ENCODE data around the gene JAZF1.
A peak's percentile ranks its signal among the peaks of the same experiment; 100 is the strongest.

The JAZF1 gene

DNA sequence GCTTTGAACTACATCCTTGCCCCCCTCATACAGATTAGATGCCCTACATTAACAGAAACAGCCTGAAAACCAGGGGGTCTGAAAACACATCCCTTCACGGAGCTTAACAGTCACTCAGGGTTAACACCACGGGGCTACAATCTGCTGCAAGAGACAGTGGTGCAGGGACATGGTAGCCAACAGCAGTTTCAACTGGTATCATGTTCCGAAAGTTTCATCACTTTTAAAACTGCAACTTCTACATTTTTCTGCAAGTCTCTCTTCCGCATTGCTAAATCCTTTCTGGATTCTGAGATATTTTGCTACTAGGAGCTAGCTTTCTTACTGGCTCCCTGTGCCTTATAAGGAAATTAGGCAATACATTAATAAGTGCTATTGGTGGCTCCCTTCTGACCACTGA, 92.6 kb downstream of the JAZF1 start:
- H4K20me1 ChIP-seq (ENCODE audit: insufficient read depth, low read length): no peaks in the 10 kb centered on the region
- H3K27me3 ChIP-seq (replicated peaks; ENCODE audit: insufficient read depth, low read length): no peaks in the 10 kb centered on the region
- H3K9ac ChIP-seq (ENCODE audit: low read length): peak overlapping the region; percentile 1; the same call in 1 of the 2 replicates
- peaks cover 32% of the 10 kb centered on the region for H3F3A ChIP-seq (ENCODE audit: insufficient read depth, low read length)
- peak; percentile 72 for DNase-seq
- no peak for TF ChIP-seq EZH2 (optimal IDR thresholded peaks at IDR 0.05; ENCODE audit: low read depth, low read length)
- TF ChIP-seq, protein P1, sequence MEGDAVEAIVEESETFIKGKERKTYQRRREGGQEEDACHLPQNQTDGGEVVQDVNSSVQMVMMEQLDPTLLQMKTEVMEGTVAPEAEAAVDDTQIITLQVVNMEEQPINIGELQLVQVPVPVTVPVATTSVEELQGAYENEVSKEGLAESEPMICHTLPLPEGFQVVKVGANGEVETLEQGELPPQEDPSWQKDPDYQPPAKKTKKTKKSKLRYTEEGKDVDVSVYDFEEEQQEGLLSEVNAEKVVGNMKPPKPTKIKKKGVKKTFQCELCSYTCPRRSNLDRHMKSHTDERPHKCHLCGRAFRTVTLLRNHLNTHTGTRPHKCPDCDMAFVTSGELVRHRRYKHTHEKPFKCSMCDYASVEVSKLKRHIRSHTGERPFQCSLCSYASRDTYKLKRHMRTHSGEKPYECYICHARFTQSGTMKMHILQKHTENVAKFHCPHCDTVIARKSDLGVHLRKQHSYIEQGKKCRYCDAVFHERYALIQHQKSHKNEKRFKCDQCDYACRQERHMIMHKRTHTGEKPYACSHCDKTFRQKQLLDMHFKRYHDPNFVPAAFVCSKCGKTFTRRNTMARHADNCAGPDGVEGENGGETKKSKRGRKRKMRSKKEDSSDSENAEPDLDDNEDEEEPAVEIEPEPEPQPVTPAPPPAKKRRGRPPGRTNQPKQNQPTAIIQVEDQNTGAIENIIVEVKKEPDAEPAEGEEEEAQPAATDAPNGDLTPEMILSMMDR (IDR thresholded peaks at IDR 0.05; ENCODE audit: low read length): no peak
- TF ChIP-seq EZH2phosphoT487 (IDR thresholded peaks at IDR 0.05; ENCODE audit: low read length): no peak
- peak overlapping the region; percentile 16 for H3K4me3 ChIP-seq (ENCODE audit: low read length)
- H2AFZ ChIP-seq (ENCODE audit: low read length): 0 out of 2 replicates have a peak overlapping the region, but pooled peaks have one; percentile 41
- peak overlapping the region; percentile 60; the same call in 1 of the 2 replicates for H3K27ac ChIP-seq (ENCODE audit: low read length)
- peaks cover 42% of the 10 kb centered on the region for H3K4me1 ChIP-seq (ENCODE audit: low read length)
- H3K4me2 ChIP-seq (ENCODE audit: low read depth, low read length): peak overlapping the region; percentile 83
- H3K9me3 ChIP-seq (replicated peaks; ENCODE audit: insufficient read depth, low read length): no peaks in the 10 kb centered on the region
- no peaks in the 10 kb centered on the region for H3K36me3 ChIP-seq (replicated peaks; ENCODE audit: insufficient read depth, low read length)
- no peaks in the 10 kb centered on the region for H3K79me2 ChIP-seq (ENCODE audit: low read length)
- H3K9me2 ChIP-seq (replicated peaks; ENCODE audit: insufficient read depth, low read length): no peaks in the 10 kb centered on the region

DNA sequence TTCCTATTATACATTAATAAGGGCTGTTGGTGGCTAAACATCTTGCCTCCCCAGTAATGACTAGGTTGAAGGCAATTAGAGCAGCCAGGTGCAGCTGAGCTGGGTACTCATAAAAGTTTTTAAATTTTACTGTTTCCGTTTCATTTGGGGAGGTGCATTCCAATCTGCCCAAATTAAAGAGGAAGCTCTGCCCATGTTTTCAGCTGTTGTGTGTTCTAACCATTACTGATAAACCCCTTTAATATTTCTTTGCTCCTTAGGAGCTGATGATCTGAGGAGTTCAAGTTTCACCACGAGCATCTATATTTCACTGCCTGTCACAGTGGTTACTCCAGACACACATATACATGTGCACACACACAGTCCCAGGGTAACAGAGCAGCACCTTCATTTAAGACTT, 94.4 kb downstream of the JAZF1 start:
- Histone ChIP-seq H3K9ac (ENCODE audit: low read length) (no peak overlapping the region), H3K36me3 (replicated peaks; ENCODE audit: insufficient read depth, low read length) (no peaks in the 10 kb centered on the region), H3K4me1 (ENCODE audit: low read length) (peaks cover 42% of the 10 kb centered on the region), H3F3A (ENCODE audit: insufficient read depth, low read length) (peaks cover 32% of the 10 kb centered on the region), H3K9me2 (replicated peaks; ENCODE audit: insufficient read depth, low read length) (no peaks in the 10 kb centered on the region), H3K4me2 (ENCODE audit: low read depth, low read length) (peak overlapping the region; percentile 68), H3K4me3 (ENCODE audit: low read length) (peak overlapping the region; percentile 15; the same call in 1 of the 2 replicates), H3K9me3 (replicated peaks; ENCODE audit: insufficient read depth, low read length) (no peaks in the 10 kb centered on the region), H3K27me3 (replicated peaks; ENCODE audit: insufficient read depth, low read length) (no peaks in the 10 kb centered on the region), H3K79me2 (ENCODE audit: low read length) (no peaks in the 10 kb centered on the region), H2AFZ (ENCODE audit: low read length) (no peak overlapping the region), H3K27ac (ENCODE audit: low read length) (peak overlapping the region; percentile 44; the same call in 1 of the 2 replicates), H4K20me1 (ENCODE audit: insufficient read depth, low read length) (no peaks in the 10 kb centered on the region)
- no peak for TF ChIP-seq EZH2 (optimal IDR thresholded peaks at IDR 0.05; ENCODE audit: low read depth, low read length)
- TF ChIP-seq, protein P1 (IDR thresholded peaks at IDR 0.05; ENCODE audit: low read length): no peak
- no peak for TF ChIP-seq EZH2phosphoT487 (IDR thresholded peaks at IDR 0.05; ENCODE audit: low read length)
- DNase-seq: peak; percentile 65

DNA sequence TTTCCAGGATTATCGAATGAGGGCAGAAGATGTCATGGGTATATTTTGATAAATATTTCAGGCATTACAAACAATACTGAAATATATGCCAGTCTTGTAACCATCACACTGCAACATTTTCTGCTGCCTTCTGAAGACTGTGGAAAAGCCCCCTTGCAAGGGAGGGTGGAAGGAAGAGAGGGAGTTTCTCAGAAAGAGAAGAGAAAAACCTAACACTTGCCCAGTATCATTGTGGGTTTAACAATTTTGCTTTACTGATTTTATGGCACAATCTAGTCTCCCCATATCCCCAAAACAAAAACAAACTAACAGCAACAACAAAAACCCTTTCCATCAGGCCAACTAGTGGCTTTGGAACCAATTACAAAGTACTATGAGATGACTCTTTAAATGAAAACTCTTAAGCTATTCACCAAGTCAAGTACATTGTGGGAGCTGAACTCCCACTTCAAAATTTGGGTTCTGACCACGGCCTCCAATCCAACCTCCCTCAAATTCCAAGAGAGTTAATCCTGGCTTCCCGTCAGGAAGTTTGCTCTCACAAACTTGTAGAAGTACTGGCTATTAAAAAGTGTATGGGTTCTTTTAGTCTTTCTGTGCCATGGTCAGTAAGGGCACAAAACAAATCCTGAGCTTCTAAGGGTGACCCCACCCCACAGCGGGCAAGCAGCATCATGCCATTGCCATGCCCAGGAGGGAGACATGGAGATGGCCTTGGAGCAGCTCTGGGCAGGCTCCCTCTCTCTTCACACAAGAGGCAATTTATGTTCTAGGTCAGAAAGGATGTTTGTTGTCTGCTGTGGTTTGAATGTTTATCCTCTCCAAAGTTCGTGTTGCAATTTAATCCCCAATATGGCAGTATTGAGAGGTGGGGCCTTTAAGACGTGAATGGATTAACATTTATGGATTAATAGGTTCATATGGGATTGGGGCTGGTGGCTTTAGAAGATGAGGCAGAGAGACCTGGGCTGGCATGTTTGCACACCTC, 96.3 kb downstream of the JAZF1 start:
- H3K9me3 ChIP-seq (replicated peaks; ENCODE audit: insufficient read depth, low read length): no peaks in the 10 kb centered on the region
- H3K4me2 ChIP-seq (ENCODE audit: low read depth, low read length): no peak overlapping the region
- no peaks in the 10 kb centered on the region for H4K20me1 ChIP-seq (ENCODE audit: insufficient read depth, low read length)
- no peak overlapping the region for H3K4me3 ChIP-seq (ENCODE audit: low read length)
- H3K27ac ChIP-seq (ENCODE audit: low read length): no peak overlapping the region
- H3K9ac ChIP-seq (ENCODE audit: low read length): no peak overlapping the region
- H3K79me2 ChIP-seq (ENCODE audit: low read length): no peaks in the 10 kb centered on the region
- H3K9me2 ChIP-seq (replicated peaks; ENCODE audit: insufficient read depth, low read length): no peaks in the 10 kb centered on the region
- H3K4me1 ChIP-seq (ENCODE audit: low read length): peaks cover 37% of the 10 kb centered on the region
- no peaks in the 10 kb centered on the region for H3K27me3 ChIP-seq (replicated peaks; ENCODE audit: insufficient read depth, low read length)
- H2AFZ ChIP-seq (ENCODE audit: low read length): no peak overlapping the region
- TF ChIP-seq, protein P1 (IDR thresholded peaks at IDR 0.05; ENCODE audit: low read length): no peak
- TF ChIP-seq EZH2phosphoT487 (IDR thresholded peaks at IDR 0.05; ENCODE audit: low read length): no peak
- no peak for TF ChIP-seq EZH2 (optimal IDR thresholded peaks at IDR 0.05; ENCODE audit: low read depth, low read length)
- DNase-seq: no peak
- H3K36me3 ChIP-seq (replicated peaks; ENCODE audit: insufficient read depth, low read length): no peaks in the 10 kb centered on the region
- H3F3A ChIP-seq (ENCODE audit: insufficient read depth, low read length): peaks cover 28% of the 10 kb centered on the region

Data from MM.1S (cell line).